K562 (cell line): ENCODE results near the gene HSPB8. TPM values are rescaled to one million over a fixed set of nuclear protein-coding genes. Genes with fewer than 3 reads are reported as not detected.

Experiments
- ATAC-seq: fragments of 200-7000 bp; cut with Tn5 transposase; 3 replicates; pipeline ENCODE4 v1.9.1; 2020; ENCODE audit warnings: moderate library complexity
- BruUV-seq: library from RNA; stranded (reverse); fragments of 400-500 nt; replicated peaks from 2 replicates; lab custom pipeline; 2021; lab: Mats Ljungman, UMichigan
- CTCF ChIA-PET: fragments of 300-600 bp; formaldehyde crosslinking; extraction: SDS; loops from one replicate; lab custom pipeline; 2021; ENCODE audit warnings: low intra/inter-chr PET ratio; lab: Yijun Ruan, JAX
- POLR2A ChIA-PET: fragments of 300-600, 350-650 bp; sonication (Branson Sonifier 250); formaldehyde crosslinking; extraction: SDS; loops from one replicate; lab custom pipeline; 2021; ENCODE audit warnings: antibody characterized with exemption, inconsistent platforms; lab: Yijun Ruan, JAX
- DNase-seq, 4 experiments: peaks; one replicate each; pipeline versions ENCODE4 v3.0.0 to v3.0.0-alpha.2; 2011 to 2018; ENCODE audit warnings: low spot score in 3 of 4, mixed read lengths in 3 of 4; ENCODE audit errors: extremely low read depth in 1 of 4
- FAIRE-seq: peaks from 2 replicates; lab custom pipeline; 2011; peaks lifted over from hg19 to GRCh38; lab: Jason Lieb, UNC
- H2AFZ ChIP-seq: 2 replicates; pipeline ENCODE4 v1.6.0; 2011; ENCODE audit warnings: low read depth, low read length, control low read depth, inconsistent platforms
- H3K27ac ChIP-seq: fragments of 200-600 bp; 3 replicates; pipeline ENCODE4 v1.8.0; 2011; ENCODE audit warnings: low read depth, mild to moderate bottlenecking, control low read depth, inconsistent platforms, low read length, moderate library complexity, mixed read lengths; ENCODE audit errors: extremely low read depth
- H3K27me3 ChIP-seq, 2 experiments: fragments of 300-600 bp in 1 of 2; 2 replicates in 1 of 2; 3 replicates in 1 of 2; pipeline versions ENCODE4 v1.6.0 to v1.8.0; 2011; ENCODE audit warnings: inconsistent platforms in 2 of 2, low read length in 2 of 2, mild to moderate bottlenecking in 1 of 2, mixed read lengths in 1 of 2, moderate library complexity in 1 of 2; ENCODE audit not compliant: control insufficient read depth in 2 of 2, insufficient read depth in 2 of 2
- H3K36me3 ChIP-seq: fragments of 300-600 bp; 3 replicates; pipeline ENCODE4 v1.8.0; 2011; ENCODE audit warnings: mild to moderate bottlenecking, low read length, inconsistent platforms; ENCODE audit not compliant: control insufficient read depth, insufficient read depth
- H3K4me1 ChIP-seq, 2 experiments: fragments of 200-600 bp in 1 of 2; replicated peaks in 1 of 2; 2 replicates in 1 of 2; 3 replicates in 1 of 2; pipeline versions ENCODE4 v1.5.1 to v1.8.0; 2011; ENCODE audit warnings: inconsistent platforms in 2 of 2, low read length in 2 of 2, mild to moderate bottlenecking in 1 of 2, mixed read lengths in 1 of 2, moderate library complexity in 1 of 2; ENCODE audit not compliant: control insufficient read depth in 2 of 2, insufficient read depth in 2 of 2
- H3K4me2 ChIP-seq: 2 replicates; pipeline ENCODE4 v1.6.1; 2011; ENCODE audit warnings: low read length, control low read depth, inconsistent platforms, mixed read lengths; ENCODE audit not compliant: insufficient read depth
- H3K4me3 ChIP-seq: fragments of 200-600 bp; sonication (generic), shearing (Covaris generic); 2 replicates; pipeline ENCODE4 v1.5.1; 2016; ENCODE audit warnings: control low read depth, inconsistent platforms
- H3K79me2 ChIP-seq: fragments of 200-600 bp; 3 replicates; pipeline ENCODE4 v1.8.0; 2011; ENCODE audit warnings: low read length, inconsistent platforms; ENCODE audit not compliant: control insufficient read depth, insufficient read depth
- H3K9ac ChIP-seq, 2 experiments: 2 replicates each; pipeline versions ENCODE4 v1.6.0 to v1.6.1; 2011; ENCODE audit warnings: low read depth in 2 of 2, low read length in 2 of 2, control low read depth in 1 of 2, inconsistent platforms in 1 of 2, mild to moderate bottlenecking in 1 of 2, mixed read lengths in 1 of 2; ENCODE audit not compliant: insufficient read depth in 1 of 2
- H3K9me1 ChIP-seq: one replicate; pipeline ENCODE4 v1.6.0; 2011; ENCODE audit warnings: inconsistent platforms, mild to moderate bottlenecking, low read length, moderate library complexity; ENCODE audit not compliant: control insufficient read depth, insufficient read depth
- H3K9me3 ChIP-seq: replicated peaks from 2 replicates; pipeline ENCODE4 v1.5.1; 2011; ENCODE audit warnings: low read depth, low read length, inconsistent platforms; ENCODE audit not compliant: control insufficient read depth, insufficient read depth
- H4K20me1 ChIP-seq: replicated peaks from 2 replicates; pipeline ENCODE4 v1.6.1; 2011; ENCODE audit warnings: low read length, inconsistent platforms, mixed read lengths; ENCODE audit not compliant: control insufficient read depth, insufficient read depth
- ARID1B ChIP-seq: fragments of 450-650 bp; IDR thresholded peaks from 2 replicates; pipeline ENCODE4 v1.6.1; 2016; ENCODE audit warnings: antibody characterized with exemption, mild to moderate bottlenecking, inconsistent platforms
- IRF2 ChIP-seq: sonication (generic); formaldehyde crosslinking; IDR thresholded peaks from 2 replicates; pipeline ENCODE4 v1.8.1; 2022; ENCODE audit warnings: mild to moderate bottlenecking, missing genetic modification reagents
- MEF2A ChIP-seq: IDR thresholded peaks from 2 replicates; pipeline ENCODE4 v1.6.1; 2011; ENCODE audit warnings: low read depth, mild to moderate bottlenecking, low read length, moderate library complexity; ENCODE audit not compliant: control insufficient read depth
- NKRF ChIP-seq: fragments of 450-650 bp; IDR thresholded peaks from 2 replicates; pipeline ENCODE4 v1.6.1; 2016; ENCODE audit warnings: borderline replicate concordance
- ZMIZ1 ChIP-seq, 2 experiments: fragments of 150-350 bp in 1 of 2; IDR thresholded peaks; 2 replicates each; pipeline ENCODE4 v1.6.1; 2012 to 2016; ENCODE audit warnings: low read depth in 2 of 2, low read length in 2 of 2, mild to moderate bottlenecking in 1 of 2, moderate library complexity in 1 of 2
- WGBS: fragments of 100-300 bp; shearing (Covaris generic); methylation state at CpG from one replicate; pipeline ENCODE4 v1.1.6; 2016; ENCODE audit warnings: low coverage, mixed read lengths; ENCODE audit not compliant: insufficient coverage; ENCODE audit errors: missing lambda C conversion rate; 5-methylcytosine and 5-hydroxymethylcytosine counted together
- in situ Hi-C: fragments of 300-500 bp; cut with MboI; formaldehyde crosslinking; loops from 4 replicates; pipeline ENCODE4 v1.15.0; 2018; ENCODE audit warnings: inconsistent platforms, mixed read lengths
- intact Hi-C: fragments of 100-400 bp; cut with micrococcal nuclease; formaldehyde crosslinking; loops from 2 replicates; pipeline ENCODE4 v1.14.2; 2022
- polyA plus RNA-seq, 8 experiments: library from polyadenylated mRNA; depleted of rRNA in 4 of 8; stranded (reverse) in 5 of 8; unstranded in 3 of 8; fragments of >200 nt; fragmentation: Nextera tagmentation in 2 of 8; fragmentation: Illumina TruSeq in 1 of 8; extraction: Ambion mirVana in 2 of 8; extraction: Trizol in 1 of 8; gene quantifications; 2 replicates each; pipeline versions ENCODE4 v1.2.1 to v1.2.3, GENCODE V29; 2011 to 2014; ENCODE audit warnings: inconsistent platforms in 1 of 8, missing spikeins in 1 of 8
- total RNA-seq, 7 experiments: library from RNA; depleted of rRNA in 6 of 7; stranded (reverse); fragments of >200 nt in 6 of 7; fragmentation: Illumina TruSeq in 2 of 7; extraction: Trizol in 2 of 7; gene quantifications; 2 replicates each; pipeline versions ENCODE4 v1.2.1 to v1.2.3, GENCODE V29; 2011 to 2021; ENCODE audit warnings: low replicate concordance in 1 of 7

HSPB8 gene
- total and polyA plus RNA-seq, 9 of the 15 experiments (the other 6 are each of a cell fraction or from before 2014, with no cell fraction given): 0.13 TPM; not detected in 8

GRCh38 chr12:119154435-119154818, 24.3 kb upstream of the HSPB8 start:
- WGBS: 29% methylated on average over 10 of the region's 11 CpGs
- Histone ChIP-seq H3K9me1 (no peaks in the 10 kb centered on the region), H3K4me2 (peak overlapping the region; percentile 41; the same call in 1 of the 2 replicates), H2AFZ (peak overlapping the region; percentile 68), H3K4me1 (peaks cover 7 to 26% of the 10 kb centered on the region in 2 experiments; a peak in 4 of 5 replicates), H3K36me3 (no peaks in the 10 kb centered on the region), H3K9ac (no peak overlapping the region), H3K4me3 (no peak overlapping the region), H3K27ac (peak overlapping the region; percentile 54; the same call in 1 of the 3 replicates), H4K20me1 (no peaks in the 10 kb centered on the region), H3K27me3 (peaks cover 0 to 10% of the 10 kb centered on the region in 2 experiments; a peak in 2 of 5 replicates), H3K79me2 (no peaks in the 10 kb centered on the region), H3K9me3 (no peaks in the 10 kb centered on the region)
- no TSS peak for BruUV-seq
- FAIRE-seq (no peak), ATAC-seq (peak; percentile 96), DNase-seq (peak; percentile 58 to 74 (median 74))
- in situ Hi-C loops: no loop called here
- TF ChIP-seq IRF2 (CRISPR knock-in tag): no peak
- no peak for TF ChIP-seq ARID1B
- TF ChIP-seq NKRF: no peak
- no peak for TF ChIP-seq MEF2A
- TF ChIP-seq ZMIZ1 (IDR thresholded peaks at IDR 0.05; ENCODE audit: low read depth in 2 of 2, low read length in 2 of 2): no peak
- ChIA-PET POLR2A (no interaction called here), CTCF (interaction anchor here (0.7 kb wide), 1 partner anchor 515 kb away, joined by 3 read pairs; no protein-coding TSS in a partner anchor)
- intact Hi-C loops: no loop called here
